NCI-H526 (cell line): ENCODE results near the gene PHF23.
A peak's percentile ranks its signal among the peaks of the same experiment; 100 is the strongest.
"Not testable (repeated sequence)": the region's sequence is repeated elsewhere in the genome, so short reads cannot be mapped to it uniquely, and the experiment has no call there.

Experiments used
- DNase-seq, 2 experiments: peaks; one replicate each; lab custom pipeline; 2025; lab: John Stamatoyannopoulos, UW

The PHF23 gene

DNA sequence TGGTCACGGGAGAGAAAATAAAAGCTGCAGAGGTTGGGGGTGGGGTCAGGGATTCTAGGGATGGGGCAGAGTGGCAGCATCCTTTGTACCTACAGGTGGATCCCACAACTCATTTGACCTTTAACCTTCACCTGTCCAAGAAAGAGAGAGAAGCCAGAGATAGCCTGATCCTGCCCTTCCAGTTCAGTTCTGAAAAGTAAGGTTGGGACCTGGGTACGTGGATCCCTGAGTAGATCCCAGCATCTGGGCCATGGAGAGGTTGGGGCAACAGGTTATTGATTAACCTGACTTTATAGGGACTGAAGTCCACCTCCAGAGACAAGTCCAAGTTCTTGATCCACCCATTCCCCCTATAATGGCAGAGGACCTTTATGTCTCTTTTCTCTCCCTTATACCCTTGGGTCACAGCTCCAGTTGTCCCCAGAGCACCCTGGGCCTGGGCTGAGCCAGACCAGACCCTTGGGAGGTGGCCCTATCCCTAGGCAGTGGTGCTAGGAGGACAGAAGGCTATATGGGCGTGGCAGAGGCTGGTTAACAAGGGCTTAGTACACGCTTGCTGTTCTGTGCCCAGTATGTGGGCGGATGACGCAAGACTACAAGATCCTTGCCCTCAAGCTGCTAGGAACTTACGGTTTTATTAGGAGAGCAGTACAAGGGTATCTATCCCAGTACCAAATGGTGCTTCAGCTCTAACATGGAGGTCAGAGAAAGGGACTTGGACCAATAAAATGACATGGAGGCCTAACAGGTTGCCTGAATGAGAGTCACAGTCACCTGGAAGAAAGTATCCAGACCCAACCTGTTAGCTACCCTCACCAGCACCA, 19.7 kb upstream of the PHF23 start:
- no peak for DNase-seq

DNA sequence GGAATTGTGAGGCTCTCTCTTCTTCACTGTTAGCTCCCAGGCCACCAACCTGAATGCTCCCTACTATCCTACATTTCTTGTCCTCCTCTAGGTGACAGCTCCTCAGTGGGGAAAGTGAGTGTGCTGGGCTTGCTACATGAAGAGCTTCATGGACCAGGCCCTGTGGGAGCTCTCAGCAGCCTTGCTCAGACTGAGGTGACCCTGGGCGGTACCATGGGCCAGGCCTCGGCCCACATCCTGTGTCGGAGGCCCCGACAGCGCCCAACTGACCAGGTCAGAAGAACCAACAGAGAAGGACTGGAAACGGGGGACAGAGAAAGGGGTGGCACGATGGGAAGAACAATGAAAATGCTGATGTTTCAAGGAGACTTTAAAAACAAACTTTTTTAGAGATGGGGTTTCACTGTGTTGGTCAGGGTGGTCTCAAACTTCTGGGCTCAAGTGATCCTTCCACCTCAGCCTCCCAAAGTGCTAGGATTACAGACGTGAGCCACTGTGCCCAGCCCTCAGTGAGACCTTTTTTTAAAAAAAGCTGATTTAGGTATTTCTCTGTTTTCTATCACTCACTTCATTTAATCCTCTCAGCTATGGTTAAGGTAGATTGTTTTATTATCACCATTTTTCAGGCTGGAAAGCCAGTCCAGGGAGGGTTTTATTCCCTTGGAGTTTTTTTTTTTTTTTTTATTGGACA, 17.7 kb upstream of the PHF23 start:
- DNase-seq: no peak

DNA sequence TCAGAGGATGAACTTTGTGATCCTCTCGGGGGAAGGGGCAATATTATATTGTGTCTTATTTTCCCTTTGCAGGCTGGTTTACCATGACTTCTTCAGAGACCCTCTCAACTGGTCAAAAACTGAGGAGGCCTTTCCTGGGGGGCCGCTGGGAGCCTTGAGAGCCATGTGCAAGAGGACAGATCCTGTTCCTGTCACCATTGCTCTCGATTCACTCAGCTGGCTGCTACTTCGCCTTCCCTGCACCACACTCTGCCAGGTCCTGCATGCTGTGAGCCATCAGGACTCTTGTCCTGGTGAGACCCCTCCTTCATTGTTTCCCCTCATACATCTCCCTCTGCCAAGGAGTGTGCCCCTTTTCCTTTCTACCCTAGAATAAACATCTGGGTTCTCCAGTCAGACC, 15.3 kb upstream of the PHF23 start:
- no peak for DNase-seq

DNA sequence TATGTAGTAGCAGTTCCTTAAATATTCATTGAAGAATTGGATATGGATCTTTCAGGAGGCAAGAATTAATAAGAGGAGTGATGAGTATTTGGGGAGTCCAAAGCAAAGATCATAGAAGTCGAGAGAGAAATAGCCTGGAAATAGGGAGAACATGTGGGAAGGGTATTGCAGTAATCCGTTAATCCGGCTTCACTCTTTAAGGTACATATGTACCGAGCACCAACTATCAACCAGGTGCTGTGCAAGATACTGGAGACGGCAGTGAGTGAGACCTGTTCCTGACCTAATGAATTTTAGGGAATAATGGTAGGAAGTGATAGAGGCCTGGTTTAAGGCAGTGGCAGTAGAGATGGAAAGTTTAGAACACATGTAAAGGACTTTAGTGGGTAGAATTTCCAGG, 13.8 kb upstream of the PHF23 start:
- no peak for DNase-seq

DNA sequence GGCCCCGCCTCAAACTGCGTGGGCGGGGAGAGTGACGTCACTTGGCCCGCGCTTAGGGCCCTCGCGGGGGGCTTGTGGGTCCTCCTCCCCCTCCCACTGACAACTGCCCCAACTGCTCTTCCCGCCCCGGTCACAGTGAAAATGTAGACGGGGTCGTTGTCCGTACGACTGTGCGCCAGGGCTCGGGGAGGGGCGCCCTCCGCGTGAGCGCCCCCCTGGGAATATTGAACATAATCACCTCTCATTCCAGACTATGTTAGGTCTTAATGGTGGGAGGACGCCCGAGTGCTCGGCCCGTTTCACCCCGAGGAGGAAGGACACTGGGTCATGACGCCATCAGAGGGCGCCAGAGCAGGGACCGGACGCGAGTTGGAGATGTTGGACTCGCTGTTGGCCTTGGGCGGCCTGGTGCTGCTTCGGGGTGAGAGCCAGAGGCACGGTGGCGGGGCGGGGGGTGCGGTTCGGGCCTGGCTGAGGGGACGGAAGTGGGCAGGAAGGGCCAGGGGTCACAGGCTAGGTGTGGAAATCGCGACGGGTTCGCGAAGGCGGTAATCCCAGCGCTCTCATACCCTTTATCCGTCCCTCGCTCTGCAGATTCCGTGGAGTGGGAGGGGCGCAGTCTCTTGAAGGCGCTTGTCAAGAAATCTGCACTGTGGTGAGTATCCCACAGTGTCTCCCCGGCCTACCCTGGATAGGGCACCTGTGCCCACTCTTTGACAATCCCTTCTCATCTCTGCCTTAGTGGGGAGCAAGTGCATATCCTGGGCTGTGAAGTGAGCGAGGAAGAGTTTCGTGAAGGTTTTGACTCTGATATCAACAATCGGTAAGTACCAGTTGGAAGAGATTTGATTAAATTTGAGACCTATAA, 13.2 kb upstream of the PHF23 start, which contains the start of gene ELP5:
Gene ELP5, plus strand, starts transcription at position 40 of the 868 bp plus-strand sequence. Its CDS starts 336 bp downstream, at position 376.
- peak; percentile 89 to 92 for DNase-seq

DNA sequence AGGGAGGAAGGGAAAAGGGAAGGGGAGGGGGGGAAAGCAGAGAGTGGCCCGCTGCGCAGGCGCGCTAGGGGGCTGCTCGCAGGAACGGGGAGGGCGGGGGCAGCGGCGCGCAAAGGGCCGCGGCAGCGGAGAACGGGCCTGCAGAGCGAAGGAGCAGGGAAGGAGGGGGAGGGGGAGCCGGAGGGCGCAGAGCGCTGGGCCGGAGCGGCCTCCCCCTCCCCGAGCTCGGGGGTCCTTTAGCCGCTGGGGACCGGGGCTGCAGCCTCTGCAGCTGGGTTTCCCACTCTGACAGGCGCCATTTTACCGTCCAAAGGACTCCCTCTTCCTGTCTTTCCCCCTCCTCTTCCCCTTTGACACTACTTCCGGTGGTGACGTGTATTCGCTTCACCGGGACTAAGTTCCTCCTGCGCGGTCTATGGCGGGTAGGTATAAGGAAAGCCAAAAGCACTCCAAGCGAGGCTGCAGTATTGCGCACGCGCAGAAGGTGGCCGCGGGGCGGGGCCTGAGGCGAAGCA, 12.5 kb upstream of the PHF23 start, which contains the start of gene CTDNEP1:
Gene CTDNEP1, minus strand, starts transcription at position 74 of the 515 bp plus-strand sequence. CDS start 438 bp downstream, outside the sequence.
- DNase-seq: peak; percentile 95

DNA sequence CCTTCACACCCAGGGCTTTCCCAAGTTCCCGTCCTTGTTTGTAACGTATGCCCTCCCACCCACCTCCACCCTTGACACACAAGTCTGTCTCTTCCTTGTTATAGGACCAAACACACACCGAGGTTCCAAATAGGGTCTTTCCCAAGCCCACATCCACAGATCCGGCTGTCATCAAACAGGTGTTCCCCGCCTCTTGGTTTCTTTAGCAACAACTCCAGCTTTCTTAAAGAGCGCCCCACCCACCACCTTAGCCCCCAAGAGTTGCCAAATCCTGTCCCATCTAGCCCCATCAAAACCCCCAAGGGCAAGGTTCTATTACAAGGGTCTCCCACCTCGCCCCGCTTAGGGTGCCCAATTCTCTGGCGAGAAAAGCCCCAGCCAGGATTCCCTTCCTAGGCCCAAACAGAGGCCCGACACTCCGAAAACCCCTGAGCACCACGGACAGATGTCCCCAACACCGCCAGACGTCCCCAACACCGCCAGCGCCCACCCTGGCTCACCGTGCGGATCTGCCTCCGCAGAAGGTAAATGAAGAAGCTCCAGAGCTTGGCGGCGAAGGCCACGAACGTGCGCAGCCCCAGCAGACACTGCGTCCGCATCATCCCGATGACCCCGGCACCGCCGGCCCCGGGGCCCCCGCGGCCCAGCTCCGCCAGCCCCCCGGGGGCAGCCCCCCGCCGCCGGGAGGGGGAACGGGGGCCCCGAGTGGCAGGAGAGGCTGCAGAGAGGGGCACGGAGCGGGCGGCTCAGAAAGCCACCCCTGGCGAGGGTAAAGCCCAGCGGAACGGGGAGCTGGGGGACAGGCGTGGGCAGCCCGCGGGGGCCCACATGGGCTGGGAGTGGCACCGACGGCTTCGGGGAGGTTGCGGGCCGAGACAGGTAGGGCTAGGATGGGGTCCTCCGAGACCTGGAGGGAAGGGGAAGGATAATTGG, 11.7 kb upstream of the PHF23 start:
- no peak for DNase-seq

DNA sequence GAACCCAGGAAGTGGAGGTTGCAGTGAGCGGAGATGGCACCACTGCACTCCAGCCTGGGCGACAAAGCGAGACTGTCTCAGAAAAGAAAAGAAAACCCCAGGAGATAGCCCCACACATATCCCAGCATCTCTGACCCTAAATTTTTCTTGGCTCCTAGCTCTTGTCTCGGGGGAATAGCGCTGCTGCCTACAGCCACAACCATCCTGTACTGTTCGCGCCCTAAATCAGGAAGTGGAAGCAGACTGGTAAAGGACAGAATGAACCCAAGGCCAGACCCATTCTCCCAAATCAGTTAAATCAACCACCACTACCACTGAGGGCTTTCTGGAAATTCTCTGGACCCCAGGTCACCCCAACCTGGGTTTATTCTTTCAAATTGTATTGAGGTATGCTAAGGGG, 10.6 kb upstream of the PHF23 start:
- DNase-seq: no peak

DNA sequence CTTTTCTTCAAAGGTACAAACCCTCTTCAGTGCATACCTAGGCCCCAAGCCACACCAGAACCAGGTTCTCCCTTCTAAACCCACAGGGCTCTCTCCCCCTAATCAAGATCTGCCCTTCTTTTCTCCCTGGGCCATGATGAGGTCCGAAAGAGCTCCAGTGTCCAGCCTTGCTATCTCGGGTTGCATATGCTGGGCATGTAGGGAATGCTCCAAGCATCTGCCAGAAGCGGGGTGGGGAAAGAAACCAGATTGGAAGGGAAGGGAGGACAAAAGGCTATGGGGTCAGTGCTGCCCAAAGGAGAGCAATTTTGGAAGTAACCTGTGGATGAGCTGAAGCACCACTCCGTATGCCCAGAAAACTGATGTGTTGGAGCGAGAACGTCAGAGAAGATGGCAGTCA, 10.0 kb upstream of the PHF23 start:
- no peak for DNase-seq

DNA sequence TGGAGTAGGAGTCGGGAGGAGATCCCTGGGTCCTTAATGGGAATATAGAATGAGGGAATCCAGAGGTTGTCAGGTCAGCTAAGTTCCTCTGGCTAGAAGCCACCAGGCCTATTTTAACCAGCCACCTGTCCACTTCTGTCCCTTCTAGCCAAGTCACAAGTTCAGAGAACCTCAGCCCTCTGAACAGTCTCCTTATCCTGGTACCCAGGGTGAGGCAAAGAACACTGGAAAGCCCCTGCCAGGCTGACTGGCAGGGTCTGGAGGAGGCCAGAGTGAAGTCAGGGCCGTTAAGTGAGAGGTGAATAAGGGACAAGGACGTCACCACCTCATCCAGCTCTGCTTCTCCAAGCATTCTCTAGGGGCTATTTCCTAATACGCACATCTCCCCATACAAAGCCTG, 9.5 kb upstream of the PHF23 start:
- no peak for DNase-seq

DNA sequence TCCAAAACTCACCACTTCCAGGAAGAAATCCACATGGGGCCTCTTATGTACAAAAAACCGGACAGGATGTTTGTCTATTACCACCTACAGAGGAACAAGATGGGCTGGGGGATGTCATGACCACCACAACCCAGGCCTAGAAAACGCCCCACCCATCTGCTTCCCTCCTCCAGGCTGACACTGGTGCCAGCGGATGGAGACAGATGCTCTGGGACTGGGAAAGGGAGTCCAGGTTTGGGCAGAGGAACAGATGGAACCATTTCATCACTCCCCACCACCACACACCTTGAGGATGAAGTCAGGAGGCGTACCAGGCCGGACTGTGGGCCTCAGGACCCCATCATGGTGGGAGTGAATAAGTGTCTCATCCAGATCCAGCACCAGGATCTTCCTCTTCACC, 7.5 kb upstream of the PHF23 start:
- no peak for DNase-seq

DNA sequence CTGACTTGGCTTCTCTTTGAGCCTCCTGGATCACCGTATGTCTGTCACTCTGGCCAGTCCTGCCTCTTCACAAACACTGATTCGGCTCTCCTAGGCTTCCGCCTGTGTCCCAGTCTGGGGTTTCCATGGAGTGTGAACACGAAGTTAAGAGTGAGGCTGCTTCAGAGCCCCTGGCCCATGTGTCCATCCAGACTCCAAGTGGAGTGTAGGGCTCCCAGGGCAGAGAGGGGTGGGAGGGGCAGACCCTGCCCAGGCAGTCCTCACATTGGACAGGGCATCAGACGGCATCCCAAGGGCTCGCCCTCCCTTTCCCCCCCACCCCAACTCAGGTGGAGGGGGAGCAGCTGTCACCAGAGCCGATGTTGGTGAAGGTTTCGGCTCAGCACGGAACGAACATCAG, 4.6 kb upstream of the PHF23 start:
- not testable (repeated sequence) for DNase-seq

DNA sequence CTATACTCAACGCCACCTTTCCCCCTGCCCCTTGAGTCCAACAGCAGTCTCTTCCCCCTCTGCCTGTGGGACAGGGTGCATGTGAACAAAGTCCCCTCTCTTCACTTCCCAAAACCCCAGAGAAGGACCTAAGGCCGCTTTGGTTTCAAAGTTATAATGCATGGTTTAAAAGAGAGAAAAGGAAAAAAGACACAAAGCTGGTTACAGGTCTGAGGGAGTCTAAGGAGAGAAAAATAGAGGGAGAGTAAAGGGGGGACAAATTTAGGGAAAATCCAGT, 4.1 kb upstream of the PHF23 start:
- no peak for DNase-seq

DNA sequence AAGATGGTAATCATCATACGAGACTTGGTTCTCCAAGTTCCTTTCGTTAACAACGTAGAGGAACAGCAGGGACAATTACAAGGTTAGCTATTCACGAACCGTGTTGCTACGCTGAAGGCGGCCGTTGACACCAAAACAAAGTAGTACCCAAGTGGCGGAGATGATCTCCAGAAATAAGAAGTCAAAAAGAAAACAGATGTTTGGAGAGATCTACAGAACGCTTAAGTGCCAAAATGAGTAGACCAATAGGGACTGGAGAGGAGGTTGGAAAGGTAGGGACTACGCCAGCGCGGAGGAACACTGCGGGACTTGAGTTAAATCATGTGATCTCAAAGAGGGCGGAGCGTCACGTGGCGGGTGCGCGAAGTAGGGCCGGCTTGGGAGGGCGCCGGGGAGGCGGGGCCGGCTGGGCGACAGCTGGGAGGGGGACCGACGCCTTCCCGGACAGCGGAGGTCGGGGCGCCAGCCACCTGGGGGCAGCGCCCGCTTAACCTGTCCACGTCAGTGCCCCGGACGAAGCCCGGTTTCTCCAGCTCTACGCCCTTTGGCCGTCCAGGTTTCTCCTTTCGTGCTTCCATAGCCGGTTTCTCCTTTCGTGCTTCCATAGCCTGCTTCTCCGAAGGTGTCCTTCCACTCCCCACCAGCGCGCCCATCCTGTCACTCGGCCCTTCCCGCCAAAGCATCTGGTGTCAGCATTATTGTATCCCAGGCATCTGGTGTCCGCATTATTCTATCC, 3.6 kb upstream of the PHF23 start:
- peak; percentile 79 to 93 for DNase-seq

DNA sequence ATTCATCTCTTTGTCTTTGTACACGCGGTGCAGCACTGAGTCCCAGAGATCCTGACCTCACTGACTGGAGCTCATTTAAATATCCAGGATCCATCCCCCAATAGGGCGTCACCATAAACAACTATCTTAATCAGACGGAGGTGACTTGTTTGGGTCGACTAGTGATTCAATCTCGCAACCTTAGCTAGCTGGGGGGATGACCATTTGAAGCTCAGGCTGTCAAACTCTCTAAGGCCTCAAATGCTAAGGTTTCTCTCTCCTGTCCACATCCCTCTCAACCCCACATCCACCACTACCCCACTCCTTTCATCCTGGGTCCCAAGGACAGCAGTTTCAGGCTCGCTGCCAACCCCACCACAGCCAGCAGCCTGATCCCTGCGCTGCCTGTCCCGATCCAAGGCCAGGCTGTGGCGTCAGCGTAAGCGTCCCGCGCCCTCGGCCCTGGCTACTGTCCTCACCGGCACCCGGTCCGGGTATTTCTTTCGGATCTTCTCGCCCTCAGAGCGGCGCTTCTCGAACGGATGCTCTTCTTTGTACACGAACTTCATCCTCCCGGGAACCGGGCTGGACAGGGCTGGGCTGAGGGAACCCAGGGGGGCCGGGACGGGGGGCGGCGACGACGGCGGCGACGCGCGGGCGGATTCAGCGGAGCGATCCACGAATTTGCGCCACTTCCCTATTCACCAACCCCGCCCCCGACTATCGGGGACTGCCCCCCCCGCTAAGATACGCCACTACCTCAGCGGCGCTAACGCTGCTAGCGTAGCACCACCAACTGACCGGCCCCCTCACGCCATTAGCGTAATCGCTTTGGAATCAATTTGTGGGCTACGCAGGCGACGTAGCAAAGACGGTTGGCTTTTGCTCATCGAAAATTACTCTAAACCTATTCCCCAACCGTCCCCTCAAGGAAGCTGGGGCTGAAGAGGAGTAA, 2.8 kb upstream of the PHF23 start, which contains the start of gene GABARAP:
Gene GABARAP, minus strand, starts transcription at position 667 of the 934 bp plus-strand sequence. Its CDS starts 119 bp downstream, at position 548.
- peak; percentile 74 to 89 for DNase-seq

DNA sequence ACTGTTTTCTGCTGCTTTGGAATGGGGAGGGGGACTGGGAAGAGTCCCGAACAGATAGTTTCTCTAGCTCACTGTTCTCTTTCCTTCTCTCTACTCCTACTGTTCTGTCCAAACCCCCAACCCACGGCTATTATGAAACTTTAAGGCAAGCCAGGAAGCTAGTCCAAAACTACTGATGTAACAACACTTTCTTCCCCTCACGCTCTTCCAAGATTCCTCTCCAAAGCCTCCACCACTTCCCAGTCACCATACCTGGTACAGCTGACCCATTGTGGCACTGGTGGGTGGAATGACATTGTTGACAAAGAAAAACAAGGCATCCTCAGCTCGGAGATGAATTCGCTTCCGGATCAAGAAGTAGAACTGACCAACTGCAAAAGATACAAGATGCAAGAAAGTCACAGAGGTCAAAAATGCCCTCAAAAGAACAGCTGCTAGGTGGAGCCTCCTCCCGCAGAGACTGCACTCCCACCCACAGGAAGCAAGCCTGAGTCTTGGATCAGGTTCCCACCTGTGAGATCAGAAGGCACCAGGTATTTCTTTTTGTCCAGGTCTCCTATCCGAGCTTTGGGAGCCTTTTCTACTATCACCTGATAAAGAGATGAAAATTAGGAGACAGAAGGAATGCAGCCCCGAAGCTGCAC, 2.0 kb upstream of the PHF23 start:
- no peak for DNase-seq

DNA sequence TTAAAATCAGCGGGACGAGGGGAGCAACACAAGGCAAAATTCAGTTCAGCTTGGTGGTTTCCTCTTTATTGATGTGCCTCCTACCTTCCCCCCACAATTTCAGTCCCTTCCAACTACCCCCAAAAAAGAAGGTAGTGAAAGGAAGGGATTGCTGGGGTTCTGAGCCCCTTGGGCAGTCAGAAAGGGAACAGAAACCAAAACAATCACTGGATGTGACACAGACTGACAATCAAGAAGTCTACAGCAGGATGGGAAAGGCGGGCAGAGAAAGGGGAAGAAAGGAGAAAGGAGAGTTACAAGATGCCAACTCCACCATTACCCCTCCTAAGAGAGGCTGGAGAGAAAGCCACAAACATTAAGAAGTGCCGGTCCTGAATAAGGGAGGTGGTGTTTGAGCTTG, 1.1 kb upstream of the PHF23 start:
- no peak for DNase-seq

DNA sequence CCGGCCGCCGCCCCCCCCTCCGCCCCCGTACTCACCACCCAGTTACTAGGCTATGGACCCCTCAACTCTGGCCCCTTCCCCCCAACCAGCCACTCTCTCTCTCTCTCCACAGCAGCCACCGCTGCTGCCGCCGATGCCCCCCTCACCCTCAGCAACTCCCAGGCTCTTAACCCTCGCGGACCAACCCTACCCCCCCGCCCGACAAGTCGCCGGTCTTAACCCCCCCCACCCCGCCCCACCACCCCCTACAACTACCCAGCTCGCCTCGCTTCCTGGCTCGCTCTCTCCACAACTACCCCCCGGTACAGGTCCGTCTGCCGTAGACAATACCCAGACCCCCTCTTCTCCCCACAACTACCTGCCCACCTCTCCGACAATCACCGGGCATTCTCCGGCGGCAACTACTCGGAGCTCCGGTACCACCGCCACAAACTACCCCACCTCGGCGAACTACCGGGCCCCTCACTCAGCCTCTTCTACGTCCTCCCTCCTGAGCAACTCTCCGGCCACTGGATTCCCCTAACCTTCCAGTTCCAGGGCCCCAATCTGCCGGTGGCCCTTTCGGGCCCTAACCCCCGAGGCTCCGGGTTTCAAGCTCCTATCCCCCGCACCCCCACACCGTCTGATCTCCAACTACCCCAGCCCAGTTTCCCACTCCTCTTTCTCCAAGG, 702 bp downstream of the PHF23 start:
- DNase-seq: peak in 1 of 2 experiments; percentile 41
